A549 (cell line): Measurements from ENCODE around the gene GATA5. TPM values are rescaled to one million over a fixed set of nuclear protein-coding genes. Genes with fewer than 3 reads are reported as not detected.

Experiments
- ATAC-seq, 2 experiments: fragments of 200-7000 bp in 1 of 2; fragments of >200 bp in 1 of 2; cut with Nextera tagmentation in 1 of 2; cut with Tn5 transposase in 1 of 2; 3 replicates each; pipeline versions ENCODE4 v1.8.0 to v1.9.1; 2018 to 2020; ENCODE audit warnings: mild to moderate bottlenecking in 1 of 2, moderate library complexity in 1 of 2
- CTCF ChIA-PET: fragments of 300-600 bp; sonication (Branson Sonifier 250); formaldehyde crosslinking; extraction: SDS; loops from one replicate; lab custom pipeline; 2021; ENCODE audit warnings: antibody characterized with exemption, inconsistent platforms; lab: Yijun Ruan, JAX
- POLR2A ChIA-PET: fragments of 350-600 bp; formaldehyde crosslinking; extraction: SDS; loops from one replicate; lab custom pipeline; 2021; ENCODE audit warnings: antibody characterized with exemption, inconsistent platforms; lab: Yijun Ruan, JAX
- DNase-seq, 2 experiments: peaks; one replicate each; pipeline versions ENCODE4 v3.0.0 to v3.0.0-alpha.2; 2011 to 2016; ENCODE audit warnings: low read depth in 1 of 2, low spot score in 1 of 2
- FAIRE-seq: peaks from 2 replicates; lab custom pipeline; 2011; peaks lifted over from hg19 to GRCh38; lab: Jason Lieb, UNC
- H3K27ac ChIP-seq, 2 experiments: fragments of >200 bp; sonication (Bioruptor Twin); formaldehyde crosslinking; 3 replicates each; pipeline ENCODE4 v1.5.1; 2016 to 2017
- H3K4me1 ChIP-seq: fragments of >200 bp; sonication (Bioruptor Twin); formaldehyde crosslinking; 3 replicates; pipeline ENCODE4 v1.6.1; 2016
- H3K4me2 ChIP-seq: fragments of >200 bp; sonication (Bioruptor Twin); formaldehyde crosslinking; 3 replicates; pipeline ENCODE4 v1.6.1; 2016
- H3K4me3 ChIP-seq: fragments of >200 bp; sonication (Bioruptor Twin); formaldehyde crosslinking; 3 replicates; pipeline ENCODE4 v1.5.1; 2016
- H3K9me3 ChIP-seq: fragments of >200 bp; sonication (Bioruptor Twin); formaldehyde crosslinking; 3 replicates; pipeline ENCODE4 v1.6.1; 2016
- CBX2 ChIP-seq: fragments of 200-600 bp; sonication (generic); IDR thresholded peaks from 2 replicates; pipeline ENCODE4 v1.6.1; 2016; ENCODE audit warnings: low read depth, mild to moderate bottlenecking, borderline replicate concordance
- CBX8 ChIP-seq: fragments of 200-600 bp; sonication (generic); IDR thresholded peaks from 2 replicates; pipeline ENCODE4 v1.6.1; 2016
- CHD2 ChIP-seq: fragments of 150-350 bp; IDR thresholded peaks from 2 replicates; pipeline ENCODE4 v1.6.1; 2014; ENCODE audit warnings: low read length; ENCODE audit not compliant: partially characterized antibody
- EP300 ChIP-seq, 2 experiments: fragments of >200 bp; sonication (Bioruptor Twin); formaldehyde crosslinking; IDR thresholded peaks; 2 replicates in 1 of 2; 3 replicates in 1 of 2; pipeline ENCODE4 v1.6.1; 2016 to 2017
- FOSL2 ChIP-seq, 2 experiments: fragments of 450-650 bp in 1 of 2; fragments of >200 bp in 1 of 2; sonication (Bioruptor Twin) in 1 of 2; formaldehyde crosslinking; IDR thresholded peaks; 2 replicates each; pipeline versions ENCODE4 v1.5.0 to v1.6.1; 2016 to 2020; ENCODE audit warnings: mild to moderate bottlenecking in 1 of 2, moderate library complexity in 1 of 2
- GATA3 ChIP-seq: IDR thresholded peaks from 2 replicates; pipeline ENCODE4 v1.6.1; 2012; ENCODE audit warnings: borderline replicate concordance
- HDAC2 ChIP-seq: fragments of 200-600 bp; sonication (generic); IDR thresholded peaks from 2 replicates; pipeline ENCODE4 v1.6.1; 2016
- HOXA7 ChIP-seq: fragments of 250-450 bp; sonication (Bioruptor Pico); IDR thresholded peaks from 2 replicates; pipeline ENCODE4 v1.5.0; 2020; ENCODE audit warnings: mild to moderate bottlenecking, moderate library complexity
- KDM5A ChIP-seq: fragments of 200-600 bp; sonication (generic); IDR thresholded peaks from 2 replicates; pipeline ENCODE4 v1.6.1; 2016; ENCODE audit warnings: antibody characterized with exemption, mild to moderate bottlenecking
- MAFK ChIP-seq: fragments of 450-650 bp; IDR thresholded peaks from 2 replicates; pipeline ENCODE4 v1.6.1; 2014; ENCODE audit not compliant: partially characterized antibody
- MAX ChIP-seq: IDR thresholded peaks from 2 replicates; pipeline ENCODE4 v1.6.1; 2012
- MYC ChIP-seq: IDR thresholded peaks from 2 replicates; pipeline ENCODE4 v1.6.1; 2012; ENCODE audit warnings: mild to moderate bottlenecking, inconsistent platforms, low read length, improper control_type of control experiment, borderline replicate concordance
- NPAS2 ChIP-seq: fragments of 250-450 bp; sonication (Bioruptor Pico); IDR thresholded peaks from 2 replicates; pipeline ENCODE4 v1.8.0; 2022; ENCODE audit warnings: mild to moderate bottlenecking, moderate library complexity, borderline replicate concordance
- NR3C1 ChIP-seq: fragments of >200 bp; sonication (Bioruptor Twin); formaldehyde crosslinking; IDR thresholded peaks from 3 replicates; pipeline ENCODE4 v1.6.1; 2017
- PHF8 ChIP-seq: fragments of 200-600 bp; sonication (generic); IDR thresholded peaks from 2 replicates; pipeline ENCODE4 v1.6.1; 2016; ENCODE audit warnings: low read depth, mild to moderate bottlenecking, antibody characterized with exemption, moderate library complexity, borderline replicate concordance
- RAD21 ChIP-seq, 2 experiments: fragments of >200 bp in 1 of 2; sonication (Bioruptor Twin) in 1 of 2; formaldehyde crosslinking in 1 of 2; IDR thresholded peaks in 1 of 2; conservative IDR thresholded peaks in 1 of 2; 2 replicates in 1 of 2; 3 replicates in 1 of 2; pipeline ENCODE4 v1.6.1; 2012 to 2018; ENCODE audit warnings: inconsistent platforms in 1 of 2
- RARB ChIP-seq: fragments of 250-450 bp; sonication (Bioruptor Pico); IDR thresholded peaks from 2 replicates; pipeline ENCODE4 v1.8.0; 2021; ENCODE audit warnings: mild to moderate bottlenecking, moderate library complexity
- RFX5 ChIP-seq: fragments of 450-650 bp; IDR thresholded peaks from 2 replicates; pipeline ENCODE4 v1.7.1; 2014; ENCODE audit warnings: antibody characterized with exemption, mild to moderate bottlenecking, moderate library complexity
- RNF2 ChIP-seq: fragments of 200-600 bp; sonication (generic); IDR thresholded peaks from 2 replicates; pipeline ENCODE4 v1.6.1; 2016; ENCODE audit warnings: low read depth, mild to moderate bottlenecking, antibody characterized with exemption, moderate library complexity, borderline replicate concordance
- SMC3 ChIP-seq: fragments of >200 bp; sonication (Bioruptor Twin); formaldehyde crosslinking; IDR thresholded peaks from 3 replicates; pipeline ENCODE4 v1.6.1; 2018; ENCODE audit warnings: inconsistent platforms
- ZC3H11A ChIP-seq: fragments of 450-650 bp; IDR thresholded peaks from 2 replicates; pipeline ENCODE4 v1.6.1; 2014; ENCODE audit warnings: antibody characterized with exemption, mild to moderate bottlenecking
- WGBS: methylation state at CpG from one replicate; pipeline ENCODE4 v1.1.6; 2017; ENCODE audit errors: missing lambda C conversion rate; 5-methylcytosine and 5-hydroxymethylcytosine counted together
- polyA plus RNA-seq, 4 experiments: library from polyadenylated mRNA; depleted of rRNA in 3 of 4; stranded (reverse); fragments of >200 nt; fragmentation: RNase III in 1 of 4; extraction: RNeasy Plus Mini Kit Qiagen cat#74134 plus additional on column Dnase treatment in 1 of 4; gene quantifications; 2 replicates in 3 of 4; 3 replicates in 1 of 4; pipeline ENCODE4 v1.2.3, GENCODE V29; 2011 to 2017
- TF ChIP-seq, protein P1 (sequence below): fragments of >200 bp; sonication (Bioruptor Twin); formaldehyde crosslinking; IDR thresholded peaks from 3 replicates; pipeline ENCODE4 v1.5.1; 2016
- TF ChIP-seq, protein P2 (sequence below): fragments of >200 bp; sonication (Bioruptor Twin); formaldehyde crosslinking; IDR thresholded peaks from 2 replicates; pipeline ENCODE4 v1.6.1; 2016
- TF ChIP-seq, protein P3 (sequence below): fragments of 150-350 bp; IDR thresholded peaks from 2 replicates; pipeline ENCODE4 v1.6.1; 2014; ENCODE audit warnings: low read depth, mild to moderate bottlenecking, low read length

The GATA5 gene
- polyA plus RNA-seq, 2 of the 4 experiments (the other 2 are of a cell fraction) = 0.21 to 0.72 TPM

GRCh38 chr20:62516338-62516737 is 40.5 kb upstream of the GATA5 start:
- Histone ChIP-seq H3K4me2 (no peak overlapping the region), H3K4me3 (no peak overlapping the region)
- peak; percentile 86 to 93 for ATAC-seq
- TF ChIP-seq MAFK = peak; percentile 25
- TF ChIP-seq RAD21 (conservative IDR thresholded peaks at IDR 0.05 in 1 of 2, IDR thresholded peaks at IDR 0.05 in 1 of 2) = peak; percentile 55 to 60
- TF ChIP-seq ZC3H11A = no peak
- TF ChIP-seq SMC3 = peak; percentile 67
- no peak for TF ChIP-seq RFX5
- no peak for TF ChIP-seq CBX8
- TF ChIP-seq HDAC2 = no peak
- TF ChIP-seq, protein P1, sequence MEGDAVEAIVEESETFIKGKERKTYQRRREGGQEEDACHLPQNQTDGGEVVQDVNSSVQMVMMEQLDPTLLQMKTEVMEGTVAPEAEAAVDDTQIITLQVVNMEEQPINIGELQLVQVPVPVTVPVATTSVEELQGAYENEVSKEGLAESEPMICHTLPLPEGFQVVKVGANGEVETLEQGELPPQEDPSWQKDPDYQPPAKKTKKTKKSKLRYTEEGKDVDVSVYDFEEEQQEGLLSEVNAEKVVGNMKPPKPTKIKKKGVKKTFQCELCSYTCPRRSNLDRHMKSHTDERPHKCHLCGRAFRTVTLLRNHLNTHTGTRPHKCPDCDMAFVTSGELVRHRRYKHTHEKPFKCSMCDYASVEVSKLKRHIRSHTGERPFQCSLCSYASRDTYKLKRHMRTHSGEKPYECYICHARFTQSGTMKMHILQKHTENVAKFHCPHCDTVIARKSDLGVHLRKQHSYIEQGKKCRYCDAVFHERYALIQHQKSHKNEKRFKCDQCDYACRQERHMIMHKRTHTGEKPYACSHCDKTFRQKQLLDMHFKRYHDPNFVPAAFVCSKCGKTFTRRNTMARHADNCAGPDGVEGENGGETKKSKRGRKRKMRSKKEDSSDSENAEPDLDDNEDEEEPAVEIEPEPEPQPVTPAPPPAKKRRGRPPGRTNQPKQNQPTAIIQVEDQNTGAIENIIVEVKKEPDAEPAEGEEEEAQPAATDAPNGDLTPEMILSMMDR = peak; percentile 55
- TF ChIP-seq KDM5A = no peak
- TF ChIP-seq, all 56 proteins: peak for 4
- no peak overlapping the region for H3K27ac ChIP-seq
- WGBS = 16% methylated on average over 6 of the region's 13 CpGs
- no peak for FAIRE-seq
- no peaks in the 10 kb centered on the region for H3K4me1 ChIP-seq
- ChIA-PET CTCF (interaction anchor here (0.5 to 8.6 kb wide), 33 partner anchors 8 to 397 kb away, joined by 3 to 63 read pairs (median 4); no protein-coding TSS in a partner anchor), POLR2A (no interaction called here)
- DNase-seq = peak; percentile 64 to 76
- no peaks in the 10 kb centered on the region for H3K9me3 ChIP-seq

GRCh38 chr20:62515826-62516225 is 40.0 kb upstream of the GATA5 start:
- no peak overlapping the region for H3K4me3 ChIP-seq
- H3K4me1 ChIP-seq = no peaks in the 10 kb centered on the region
- CTCF ChIA-PET = interaction anchor here (0.5 to 8.6 kb wide), 29 partner anchors 9 to 398 kb away, joined by 3 to 63 read pairs (median 5); no protein-coding TSS in a partner anchor
- peak in 1 of 2 experiments; percentile 10; a peak in 2 of 6 replicates for ATAC-seq
- no peaks in the 10 kb centered on the region for H3K9me3 ChIP-seq
- WGBS = 81% methylated on average over 12 of the region's 12 CpGs
- H3K27ac ChIP-seq = no peak overlapping the region
- H3K4me2 ChIP-seq = no peak overlapping the region
- no peak for TF ChIP-seq PHF8
- TF ChIP-seq, protein P2, sequence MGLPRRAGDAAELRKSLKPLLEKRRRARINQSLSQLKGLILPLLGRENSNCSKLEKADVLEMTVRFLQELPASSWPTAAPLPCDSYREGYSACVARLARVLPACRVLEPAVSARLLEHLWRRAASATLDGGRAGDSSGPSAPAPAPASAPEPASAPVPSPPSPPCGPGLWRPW = no peak
- TF ChIP-seq, protein P3, sequence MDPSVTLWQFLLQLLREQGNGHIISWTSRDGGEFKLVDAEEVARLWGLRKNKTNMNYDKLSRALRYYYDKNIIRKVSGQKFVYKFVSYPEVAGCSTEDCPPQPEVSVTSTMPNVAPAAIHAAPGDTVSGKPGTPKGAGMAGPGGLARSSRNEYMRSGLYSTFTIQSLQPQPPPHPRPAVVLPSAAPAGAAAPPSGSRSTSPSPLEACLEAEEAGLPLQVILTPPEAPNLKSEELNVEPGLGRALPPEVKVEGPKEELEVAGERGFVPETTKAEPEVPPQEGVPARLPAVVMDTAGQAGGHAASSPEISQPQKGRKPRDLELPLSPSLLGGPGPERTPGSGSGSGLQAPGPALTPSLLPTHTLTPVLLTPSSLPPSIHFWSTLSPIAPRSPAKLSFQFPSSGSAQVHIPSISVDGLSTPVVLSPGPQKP = no peak
- no peak for TF ChIP-seq FOSL2 (IDR thresholded peaks at IDR 0.05)
- no peak for TF ChIP-seq FOSL2 (CRISPR knock-in tag; IDR thresholded peaks at IDR 0.05)
- no peak for TF ChIP-seq RNF2
- TF ChIP-seq EP300 (IDR thresholded peaks at IDR 0.05) = no peak
- no peak for TF ChIP-seq CBX8
- no peak for TF ChIP-seq MYC
- TF ChIP-seq HDAC2 = no peak
- no peak for TF ChIP-seq RFX5
- TF ChIP-seq NPAS2 (CRISPR knock-in tag) = no peak
- no peak for DNase-seq
- no peak for FAIRE-seq
- POLR2A ChIA-PET = no interaction called here

- ChIA-PET POLR2A (no interaction called here), CTCF (interaction anchor here (0.7 to 8.6 kb wide), 19 partner anchors 8 to 276 kb away, joined by 3 to 63 read pairs (median 5); no protein-coding TSS in a partner anchor)
- no peak overlapping the region for H3K4me2 ChIP-seq
- ATAC-seq (no peak), DNase-seq (no peak), FAIRE-seq (no peak)
- TF ChIP-seq CBX2 (no peak), RARB (CRISPR knock-in tag) (no peak), RNF2 (no peak), HOXA7 (CRISPR knock-in tag) (no peak), MAX (no peak), RFX5 (no peak), CHD2 (no peak), GATA3 (no peak), CBX8 (no peak), MYC (no peak), KDM5A (no peak), HDAC2 (no peak), NR3C1 (no peak)
- TF ChIP-seq, protein P3 = no peak
- WGBS = no CpG with 5 or more reads among the region's 16 CpGs
- no peak overlapping the region for H3K27ac ChIP-seq
- H3K9me3 ChIP-seq = no peaks in the 10 kb centered on the region
- H3K4me3 ChIP-seq = no peak overlapping the region
- H3K4me1 ChIP-seq = no peaks in the 10 kb centered on the region
These were observed 39.5 kb upstream of the GATA5 start for GRCh38 chr20:62515280-62515679.
